Stimulated activated CD8-positive, alpha-beta memory T cell treated with anti-CD3 and anti-CD28 coated beads, Interleukin-4, amount 100 ng/mL, for 48 hours (primary cell): ENCODE results near the gene SOX14.

Experiments used
- DNase-seq: peaks from one replicate; pipeline ENCODE4 v3.0.0-alpha.2; 2020

The SOX14 gene

DNA sequence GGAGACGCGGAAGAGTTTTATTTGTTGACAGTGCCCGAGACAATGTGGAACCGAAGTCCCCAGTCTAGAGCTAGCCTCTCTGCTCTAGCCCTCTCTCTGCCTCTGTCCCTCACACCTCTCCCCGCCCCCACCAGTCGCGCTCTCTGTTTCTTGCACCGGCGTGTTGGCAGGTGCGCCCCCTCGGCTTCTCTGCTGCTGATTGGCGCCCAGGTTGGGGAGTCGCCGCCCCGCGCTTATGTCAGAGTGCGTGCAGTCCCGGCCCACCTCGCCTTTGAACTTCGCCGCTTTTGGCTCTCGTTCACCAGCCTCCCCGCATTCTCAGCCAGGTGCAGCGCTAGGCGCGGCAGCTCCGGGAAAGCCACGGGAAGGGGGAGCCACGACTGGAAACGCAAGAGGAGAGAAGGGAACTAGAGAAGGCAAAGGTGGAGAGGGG lies at the start of gene SOX14:
TSS of gene SOX14 (plus strand) at position 315 of the 433 bp plus-strand sequence. CDS start 470 bp downstream, outside the sequence.
- no peak for DNase-seq

DNA sequence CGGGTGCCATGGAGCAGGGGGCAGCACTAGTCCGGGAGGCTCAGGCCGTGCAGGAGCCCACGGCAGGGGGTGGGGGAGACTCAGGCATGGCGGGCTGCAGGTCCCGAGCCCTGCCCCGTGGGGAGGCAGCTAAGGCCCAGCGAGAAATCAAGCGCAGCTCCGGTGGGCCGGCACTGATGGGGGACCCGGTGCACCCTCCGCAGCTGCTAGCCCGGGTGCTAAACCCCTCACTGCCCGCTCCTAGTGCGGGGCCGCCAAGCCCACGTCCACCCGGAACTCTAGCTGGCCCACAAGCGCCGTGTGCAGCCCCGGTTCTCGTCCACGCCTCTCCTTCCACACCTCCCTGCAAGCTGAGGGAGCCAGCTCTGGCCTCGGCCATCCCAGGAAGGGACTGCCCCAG lies 49.6 kb upstream of the SOX14 start:
- DNase-seq: no peak

DNA sequence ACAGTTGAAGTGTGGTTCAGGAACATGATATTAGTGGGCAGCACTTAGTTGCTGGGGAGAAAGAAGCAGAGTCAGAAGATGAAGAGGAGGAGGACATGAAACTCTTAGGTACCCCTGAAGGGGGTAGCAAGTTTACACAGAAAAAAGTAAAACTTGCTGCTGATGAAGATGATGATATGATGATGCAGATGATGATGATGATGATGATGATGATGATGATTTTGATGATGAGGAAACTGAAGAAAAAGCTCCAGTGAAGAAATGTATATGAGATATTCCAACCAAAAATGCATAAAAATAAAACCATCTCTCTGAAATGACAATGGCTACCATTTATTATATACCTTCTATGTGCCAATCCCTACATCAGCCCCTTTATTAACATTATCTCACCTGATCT lies 39.9 kb upstream of the SOX14 start:
- no peak for DNase-seq

DNA sequence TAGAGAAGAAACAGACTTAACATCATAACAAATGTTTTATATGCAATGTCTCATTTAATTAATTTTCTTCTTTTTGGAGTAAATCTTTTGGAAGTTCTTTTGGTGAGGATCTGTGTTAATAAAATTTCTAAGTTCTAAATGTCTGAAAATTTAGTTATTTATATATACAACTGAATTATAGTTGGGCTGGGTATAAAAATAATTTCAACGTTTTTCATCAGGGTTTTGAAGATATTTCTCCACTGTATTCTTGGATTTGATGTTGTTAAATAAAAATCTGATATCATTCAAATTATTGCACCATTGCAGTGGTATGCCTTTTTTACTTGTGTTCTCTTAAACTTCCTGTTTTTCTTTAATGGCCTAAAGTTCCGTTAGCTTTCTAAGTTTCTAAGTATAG lies 26.9 kb upstream of the SOX14 start:
- DNase-seq: no peak

DNA sequence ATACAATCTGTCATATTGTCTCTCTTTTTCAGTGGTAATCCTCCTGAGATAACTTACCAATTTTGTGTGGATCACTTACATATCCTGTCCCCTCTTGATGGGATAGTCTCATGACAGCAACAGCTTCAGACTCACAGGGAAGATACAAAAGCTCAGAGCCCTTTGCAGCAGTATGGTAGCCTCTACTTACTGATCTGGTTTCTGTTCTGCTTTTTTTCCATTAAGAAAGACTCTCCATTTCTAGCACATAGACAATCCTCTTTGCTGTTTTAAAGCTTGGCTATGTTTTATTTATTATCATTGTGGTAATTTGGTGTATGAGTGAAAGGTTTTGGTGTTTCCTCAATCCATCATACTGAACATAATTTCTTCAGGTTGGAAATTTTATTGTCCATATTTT lies 25.4 kb upstream of the SOX14 start:
- no peak for DNase-seq

DNA sequence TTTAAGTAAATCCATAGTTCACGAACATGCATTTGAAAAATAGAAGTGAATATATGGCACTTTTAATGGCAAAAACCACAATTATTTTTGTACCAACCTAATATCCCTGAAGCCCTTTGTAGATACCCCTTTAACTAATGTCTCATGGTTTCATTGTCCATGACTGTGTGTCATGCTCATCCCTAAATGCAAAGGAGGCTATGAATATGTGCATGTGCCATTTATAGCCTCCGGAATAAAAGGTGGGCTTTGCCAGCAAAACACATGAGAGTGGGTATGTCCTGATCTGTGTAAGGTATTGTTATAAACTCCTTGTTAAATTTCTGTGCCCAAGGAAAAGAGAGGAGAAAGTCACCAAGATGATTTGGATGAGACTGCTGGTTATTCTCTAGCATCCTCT lies 20.5 kb upstream of the SOX14 start:
- no peak for DNase-seq

DNA sequence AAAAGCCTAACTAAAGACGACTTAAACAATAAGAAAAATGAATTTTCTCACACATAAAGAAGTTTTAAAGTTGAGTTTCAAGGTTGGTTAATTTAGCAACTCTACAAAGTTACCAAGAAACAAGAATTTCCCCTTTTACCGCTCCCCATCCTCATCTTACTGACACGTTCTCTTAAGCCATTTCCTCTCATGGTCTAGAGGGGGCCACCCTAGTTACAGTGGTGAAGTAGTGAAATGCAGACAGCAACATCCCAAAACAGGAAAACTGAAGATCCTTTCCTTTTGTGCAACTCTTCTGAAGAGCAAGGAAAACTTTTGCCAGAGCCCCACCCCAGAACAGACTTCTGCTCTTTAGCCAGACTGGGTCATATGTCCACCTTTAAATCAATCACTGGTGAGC lies 17.3 kb upstream of the SOX14 start:
- DNase-seq: no peak

DNA sequence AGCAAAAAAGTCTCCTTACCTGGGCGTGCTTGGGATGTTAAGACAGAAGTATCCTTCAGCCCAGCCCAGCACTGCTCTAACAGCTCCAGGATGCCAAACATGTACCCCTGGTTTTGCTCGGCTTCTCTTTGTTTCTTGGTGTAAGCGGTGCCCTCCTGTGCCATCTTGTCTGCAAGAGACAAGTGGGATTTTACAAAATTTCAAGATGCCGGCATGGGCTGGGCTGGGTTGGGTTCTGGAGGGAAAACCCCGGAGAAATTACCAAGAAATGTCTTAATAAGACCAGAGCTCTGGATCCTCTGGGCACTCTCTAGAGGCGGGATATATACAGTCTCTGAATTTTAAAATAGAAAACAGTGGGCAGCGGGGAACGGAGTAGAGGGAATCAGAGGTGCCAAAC lies 4.6 kb upstream of the SOX14 start:
- DNase-seq: no peak

DNA sequence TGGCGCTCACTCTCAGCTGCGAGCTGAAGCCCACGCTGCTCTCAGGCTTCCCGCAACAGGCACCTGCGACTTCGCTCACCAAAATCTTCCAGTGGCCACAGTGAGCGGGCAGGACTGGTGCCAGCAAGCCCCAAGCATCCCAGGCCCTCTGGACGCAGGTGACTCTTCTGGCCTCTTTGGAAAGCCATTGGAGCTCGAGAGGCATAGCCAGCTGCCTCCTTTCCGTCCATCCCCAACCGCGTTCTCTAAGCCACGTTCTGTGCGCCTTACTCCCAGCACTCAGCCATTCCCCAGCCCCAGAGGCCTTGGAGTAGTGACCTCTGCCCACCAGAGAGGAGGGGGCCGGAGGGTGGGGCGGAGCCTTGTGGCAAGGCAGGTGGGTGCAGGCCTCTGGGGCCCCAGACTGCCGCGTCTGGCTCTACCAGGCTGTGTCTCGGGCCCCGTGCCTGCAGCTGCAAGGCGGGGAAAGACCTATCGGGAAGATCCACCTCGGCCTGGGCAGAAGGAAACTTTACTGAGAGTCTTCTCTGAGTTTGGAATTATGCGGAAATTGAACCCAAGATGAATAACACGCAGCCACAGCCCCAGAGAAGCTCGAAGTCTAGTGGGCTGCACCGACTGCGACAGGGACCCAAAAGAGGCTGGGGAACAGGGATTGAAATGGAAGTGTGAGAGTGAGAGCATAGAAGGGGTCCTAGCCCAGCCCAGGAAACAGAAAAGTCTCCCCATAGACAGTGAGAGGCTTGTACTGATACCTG lies 3.6 kb upstream of the SOX14 start:
- DNase-seq: no peak

DNA sequence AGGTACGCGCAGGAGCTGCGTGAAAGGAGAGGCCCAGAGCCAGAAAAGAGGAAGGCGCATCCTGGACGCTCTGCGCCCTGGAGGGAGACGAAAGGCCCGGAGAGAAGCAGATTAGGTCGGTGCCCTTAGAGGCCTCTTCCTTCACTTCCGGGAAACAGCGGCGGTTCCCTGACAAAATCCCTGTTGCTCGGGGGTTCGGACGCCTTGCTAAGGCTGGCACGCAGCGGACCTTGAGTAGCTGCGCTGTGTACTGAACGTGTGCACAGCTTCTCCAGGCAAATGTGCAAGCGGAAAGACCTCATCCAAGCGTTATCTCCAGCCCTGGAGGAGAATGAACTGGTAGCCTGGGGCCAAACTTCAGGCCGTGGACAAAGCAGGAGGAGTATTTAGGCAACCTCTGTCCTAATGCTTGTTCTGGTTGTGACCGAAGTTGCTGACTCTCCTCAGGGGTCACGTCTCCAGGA lies 3.0 kb upstream of the SOX14 start:
- DNase-seq: no peak

DNA sequence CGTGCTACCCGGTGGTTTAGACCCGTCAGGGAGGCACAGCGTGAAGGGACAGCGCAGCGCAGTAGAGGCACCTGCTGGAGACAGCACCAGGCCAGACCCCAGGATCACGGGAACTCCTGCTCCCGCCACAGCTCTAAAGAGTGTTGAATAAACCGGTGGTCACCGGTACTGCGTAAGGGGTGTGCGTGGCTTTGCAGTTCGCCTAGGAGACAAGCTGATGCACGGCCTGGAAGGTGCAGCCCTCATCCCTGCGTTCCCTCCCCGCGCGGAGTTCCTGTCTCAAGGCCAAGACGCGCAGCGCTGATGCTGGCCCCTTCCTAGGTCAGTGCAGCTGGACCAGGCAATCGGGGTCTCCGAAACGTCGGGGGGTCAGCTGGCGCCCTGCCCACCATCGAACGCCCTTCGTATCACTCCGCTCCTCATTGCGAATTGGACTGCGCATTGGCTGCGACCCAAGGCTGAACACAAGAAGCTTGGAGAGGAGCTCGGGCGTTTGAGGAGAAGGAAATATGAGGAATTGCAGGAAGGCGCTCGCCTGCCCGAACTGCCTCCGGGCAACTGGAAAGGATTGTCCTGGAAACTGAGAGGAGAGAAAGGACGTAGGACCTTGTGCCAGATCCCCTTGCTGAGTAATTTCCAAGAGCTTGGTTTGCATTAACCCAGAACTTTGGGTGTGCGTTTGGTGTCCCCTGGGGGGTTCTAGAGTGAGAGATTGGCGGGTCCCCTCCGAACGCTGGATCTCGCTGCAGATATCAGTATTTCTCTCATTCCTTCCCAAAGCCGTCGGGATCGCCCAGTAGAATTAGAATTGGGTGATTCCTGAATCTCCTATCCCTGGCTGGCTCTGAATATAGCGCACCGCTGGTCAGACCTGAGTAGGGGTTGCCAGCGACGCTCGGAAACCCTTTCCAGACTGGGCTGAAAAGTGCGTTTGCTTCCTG lies 2.3 kb upstream of the SOX14 start:
- DNase-seq: no peak

DNA sequence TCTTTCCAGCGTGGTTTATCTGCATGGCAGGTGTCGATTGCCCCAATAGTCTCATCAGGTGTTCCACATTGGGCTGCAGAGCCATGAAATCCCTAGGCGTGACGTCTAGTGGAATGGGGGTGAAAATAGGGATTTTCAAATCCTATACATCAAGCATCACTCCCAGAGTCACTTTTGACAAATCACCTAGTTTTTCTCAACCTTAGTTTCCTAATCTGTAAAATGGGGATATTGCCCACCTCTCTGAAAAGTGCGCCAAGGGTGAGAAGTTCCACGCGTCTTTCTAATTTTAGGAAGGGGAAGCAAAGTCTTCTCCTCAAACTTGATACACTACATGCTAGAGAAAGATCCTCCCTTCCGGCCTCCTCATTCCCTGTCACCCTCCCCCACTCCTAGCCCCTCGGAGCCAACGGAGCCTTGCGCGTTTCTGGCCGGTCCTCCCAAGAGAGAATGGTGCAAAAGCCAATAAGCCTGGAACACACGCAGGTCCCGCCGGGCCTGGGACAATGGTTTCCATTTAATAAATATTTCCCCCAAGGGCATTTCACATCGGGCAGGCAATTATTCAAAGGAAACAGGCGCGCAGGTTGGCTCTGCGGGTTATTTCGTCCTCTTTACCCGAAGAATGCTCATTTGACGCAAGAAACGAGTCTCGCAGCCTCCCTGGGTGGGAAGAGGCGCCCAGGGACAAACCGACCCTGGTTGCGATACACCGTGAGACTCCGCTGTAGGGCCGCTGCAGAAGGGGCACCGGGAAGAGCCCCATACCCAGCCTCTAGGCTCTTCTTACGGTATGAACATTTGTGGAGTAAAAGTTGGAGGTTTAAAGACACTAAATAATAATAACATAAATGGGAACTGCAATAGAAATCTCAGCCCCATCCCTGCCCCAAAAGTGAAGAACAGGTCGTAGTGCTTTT lies 1.2 kb upstream of the SOX14 start:
- no peak for DNase-seq

DNA sequence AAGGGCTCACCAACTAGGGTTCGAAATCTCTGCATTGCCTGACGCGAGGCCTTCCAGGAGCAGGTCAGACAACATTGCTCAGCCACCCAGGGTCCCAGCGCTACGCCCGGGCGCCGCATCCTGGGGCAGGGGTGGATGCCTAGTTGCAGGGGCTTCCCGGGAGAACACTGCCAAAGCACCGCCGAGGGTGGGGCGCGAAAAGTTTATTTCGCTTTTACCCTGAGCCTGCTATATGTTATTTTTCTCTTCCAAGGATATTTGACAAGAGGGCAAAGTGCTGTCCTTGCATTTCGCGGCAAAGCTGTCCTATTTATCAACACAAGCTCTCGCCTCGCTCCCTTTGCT lies 549 bp upstream of the SOX14 start:
- no peak for DNase-seq

DNA sequence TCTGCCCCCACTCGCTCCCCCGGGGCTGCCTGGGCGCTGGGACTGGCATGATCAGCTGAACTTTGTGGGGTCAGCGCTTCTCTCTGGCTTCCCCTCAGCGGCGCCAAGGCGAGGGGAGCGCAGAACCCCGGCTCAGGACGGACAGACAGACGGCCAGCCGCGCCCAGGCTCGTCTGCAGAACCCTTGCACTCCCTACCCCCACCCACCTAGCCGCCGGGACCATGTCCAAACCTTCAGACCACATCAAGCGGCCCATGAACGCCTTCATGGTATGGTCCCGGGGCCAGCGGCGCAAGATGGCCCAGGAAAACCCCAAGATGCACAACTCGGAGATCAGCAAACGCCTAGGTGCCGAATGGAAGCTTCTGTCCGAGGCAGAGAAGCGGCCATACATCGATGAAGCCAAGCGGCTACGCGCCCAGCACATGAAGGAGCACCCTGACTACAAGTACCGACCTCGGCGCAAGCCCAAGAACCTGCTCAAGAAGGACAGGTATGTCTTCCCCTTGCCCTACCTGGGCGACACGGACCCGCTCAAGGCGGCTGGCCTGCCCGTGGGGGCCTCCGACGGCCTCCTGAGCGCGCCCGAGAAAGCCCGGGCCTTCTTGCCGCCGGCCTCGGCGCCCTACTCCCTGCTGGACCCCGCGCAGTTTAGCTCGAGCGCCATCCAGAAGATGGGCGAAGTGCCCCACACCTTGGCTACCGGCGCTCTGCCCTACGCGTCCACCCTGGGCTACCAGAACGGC lies 621 bp downstream of the SOX14 start:
- no peak for DNase-seq

DNA sequence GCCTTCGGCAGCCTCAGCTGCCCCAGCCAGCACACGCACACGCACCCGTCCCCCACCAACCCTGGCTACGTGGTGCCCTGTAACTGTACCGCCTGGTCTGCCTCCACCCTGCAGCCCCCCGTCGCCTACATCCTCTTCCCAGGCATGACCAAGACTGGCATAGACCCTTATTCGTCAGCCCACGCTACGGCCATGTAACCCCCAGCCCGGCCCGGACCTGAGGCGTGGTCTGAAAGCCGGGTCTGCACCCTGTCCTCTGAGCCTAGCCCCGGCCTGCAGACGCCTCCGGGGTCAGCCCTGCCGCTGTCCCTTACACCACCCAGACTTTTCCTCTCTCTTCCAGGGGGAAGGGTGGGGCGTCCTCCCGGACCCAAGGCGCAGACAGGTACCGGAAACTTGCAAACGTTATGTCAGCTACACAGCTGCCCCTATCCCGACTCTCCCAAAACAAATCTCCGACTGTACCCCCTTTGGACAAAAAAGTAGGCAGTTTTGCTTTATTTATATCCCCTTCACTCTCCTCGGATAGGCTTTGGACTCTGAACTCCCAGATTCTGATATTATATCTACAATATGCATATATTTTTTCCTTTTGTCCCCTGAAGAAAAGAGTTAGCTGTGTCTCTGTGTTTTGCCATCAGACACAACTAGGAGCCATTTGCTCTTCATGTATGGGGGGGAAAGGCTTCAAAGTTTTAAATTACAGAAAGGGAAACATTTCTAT lies 1.4 kb downstream of the SOX14 start:
- DNase-seq: no peak

DNA sequence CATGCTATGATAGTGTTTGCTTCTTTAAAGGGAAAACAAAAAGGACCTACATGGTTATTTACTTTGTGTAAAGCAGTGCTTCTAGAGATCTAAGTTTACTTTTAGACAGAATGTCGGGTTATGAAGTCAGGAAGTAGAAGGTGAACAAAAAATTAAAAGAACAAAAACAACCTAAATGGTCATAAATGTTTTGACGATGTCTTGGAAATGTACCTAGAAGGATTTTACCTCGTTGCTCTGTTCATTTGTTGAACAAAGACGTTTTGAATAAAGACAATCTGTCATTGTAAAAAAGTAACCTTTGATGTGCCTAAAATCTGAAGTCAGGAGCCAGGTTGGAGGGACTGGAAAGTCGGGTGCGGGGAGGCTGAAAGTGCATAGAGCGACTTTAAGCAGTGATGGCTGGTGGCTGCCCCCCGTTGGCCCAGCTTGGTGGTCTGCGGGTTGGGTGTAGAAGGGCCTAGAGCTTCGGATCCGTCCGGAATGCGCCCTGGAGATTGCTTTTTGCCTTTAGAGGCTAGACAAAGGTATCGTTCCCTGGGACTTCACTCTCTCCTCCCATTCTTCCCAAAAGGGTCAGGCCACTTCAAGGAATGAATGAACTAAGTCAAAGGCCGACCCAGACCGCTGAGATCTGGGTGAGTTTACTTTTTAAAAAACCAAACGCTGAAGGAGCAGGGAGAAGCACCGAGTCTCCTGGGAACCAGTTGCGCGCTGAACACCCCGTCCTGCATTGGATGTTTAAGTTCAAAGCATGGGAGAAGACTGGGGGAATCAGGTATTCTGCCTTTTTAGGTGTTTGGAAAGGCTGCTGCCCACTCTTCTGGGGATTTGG lies 2.1 kb downstream of the SOX14 start:
- DNase-seq: no peak

DNA sequence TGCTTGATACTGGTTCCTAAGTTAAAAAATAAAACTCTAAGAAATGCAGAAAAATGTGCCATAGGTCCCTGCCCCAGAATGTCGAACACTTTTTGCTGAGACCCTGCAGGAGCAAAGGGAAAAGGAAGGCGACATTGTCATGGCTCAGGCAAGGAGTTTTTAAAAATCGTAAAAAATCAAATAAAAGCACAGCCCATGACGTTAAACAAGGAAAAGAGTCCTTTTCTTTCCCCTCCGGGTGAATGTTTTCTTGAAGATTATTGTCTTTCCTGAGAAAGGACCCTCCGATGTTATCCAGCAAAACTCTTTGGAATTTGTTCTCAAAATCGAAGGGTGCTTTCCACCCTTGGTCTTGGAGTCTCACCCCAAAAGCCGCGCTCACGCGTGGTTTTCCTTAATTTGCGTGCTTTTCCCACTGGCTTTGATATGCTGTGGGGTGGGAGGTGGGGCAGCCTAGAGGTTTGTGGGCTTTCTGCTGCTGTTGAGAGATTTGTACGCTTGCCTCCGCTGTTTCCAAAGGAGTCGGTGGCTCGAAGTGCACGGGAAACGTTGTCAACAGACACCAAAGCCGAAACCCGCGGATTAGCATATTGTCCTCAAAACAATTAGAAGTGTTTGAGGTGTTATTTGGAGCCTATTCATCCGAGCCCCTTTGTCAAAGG lies 2.9 kb downstream of the SOX14 start:
- DNase-seq: no peak

DNA sequence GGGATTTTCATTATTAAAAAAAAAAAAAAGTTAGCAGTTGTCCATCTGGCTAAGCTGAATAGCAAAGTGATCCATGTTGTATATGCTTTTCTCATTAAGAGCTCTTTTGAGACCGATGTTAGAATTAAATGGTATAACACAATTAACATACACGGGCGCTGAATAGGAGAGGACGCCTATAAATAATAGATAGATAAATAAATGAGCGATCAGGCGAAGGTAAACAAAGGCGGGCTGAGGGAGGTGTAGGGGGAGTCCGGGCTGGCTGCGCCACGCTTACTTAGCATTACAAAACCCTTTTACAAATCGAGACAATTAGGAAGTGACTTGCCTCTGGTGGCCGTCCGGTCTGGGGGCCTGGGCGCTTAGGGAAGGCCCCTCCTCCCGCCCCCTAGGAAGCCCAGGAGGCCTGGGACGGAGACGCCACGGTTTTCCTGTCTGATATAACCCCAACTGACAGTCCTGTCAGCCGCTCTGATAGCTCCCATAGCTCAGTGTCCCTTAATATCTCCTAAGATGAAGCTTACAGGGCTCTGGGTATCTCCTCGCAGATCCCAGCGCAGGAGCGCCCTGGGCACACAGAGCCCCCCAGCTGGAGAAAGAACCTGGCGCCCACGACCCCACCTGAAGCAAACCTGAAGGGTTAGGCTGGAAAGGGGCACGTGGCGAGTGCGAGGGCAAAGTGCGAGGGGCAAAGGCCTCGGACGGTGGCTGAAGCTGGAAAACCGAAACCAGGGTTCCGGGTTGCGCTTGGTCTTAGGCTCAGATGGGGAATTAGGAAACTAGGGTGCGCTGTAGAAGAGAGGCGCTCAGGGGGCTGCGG lies 3.6 kb downstream of the SOX14 start:
- DNase-seq: no peak
